PFSK-1 (cell line): Measurements from ENCODE around the gene UGT1A7.

Experiments used
- FOXP2 ChIP-seq: optimal IDR thresholded peaks from 2 replicates; pipeline ENCODE3; 2011; ENCODE audit warnings: borderline replicate concordance, control low read depth, inconsistent platforms; ENCODE audit not compliant: insufficient read depth; ENCODE audit errors: extremely low read length, extremely low read depth
- POLR2AphosphoS5 ChIP-seq: IDR thresholded peaks from 2 replicates; pipeline ENCODE4 v1.6.1; 2012; ENCODE audit warnings: low read depth, mild to moderate bottlenecking, control low read depth, low read length, moderate library complexity
- SIN3A ChIP-seq: IDR thresholded peaks from 2 replicates; pipeline ENCODE4 v1.6.1; 2012; ENCODE audit warnings: mild to moderate bottlenecking, low read length, moderate library complexity, borderline replicate concordance; ENCODE audit not compliant: insufficient read depth
- TAF1 ChIP-seq: IDR thresholded peaks from 2 replicates; pipeline ENCODE4 v1.6.1; 2012; ENCODE audit warnings: low read length, control low read depth, borderline replicate concordance; ENCODE audit not compliant: insufficient read depth
- TF ChIP-seq, protein P1 (sequence below), 2 experiments: IDR thresholded peaks; 2 replicates each; pipeline versions ENCODE4 v1.6.1 to v1.8.0; 2011 to 2012; ENCODE audit warnings: low read depth in 2 of 2, low read length in 2 of 2, control low read depth in 1 of 2, inconsistent platforms in 1 of 2, mild to moderate bottlenecking in 1 of 2, moderate library complexity in 1 of 2; ENCODE audit not compliant: insufficient read depth in 1 of 2

DNA sequence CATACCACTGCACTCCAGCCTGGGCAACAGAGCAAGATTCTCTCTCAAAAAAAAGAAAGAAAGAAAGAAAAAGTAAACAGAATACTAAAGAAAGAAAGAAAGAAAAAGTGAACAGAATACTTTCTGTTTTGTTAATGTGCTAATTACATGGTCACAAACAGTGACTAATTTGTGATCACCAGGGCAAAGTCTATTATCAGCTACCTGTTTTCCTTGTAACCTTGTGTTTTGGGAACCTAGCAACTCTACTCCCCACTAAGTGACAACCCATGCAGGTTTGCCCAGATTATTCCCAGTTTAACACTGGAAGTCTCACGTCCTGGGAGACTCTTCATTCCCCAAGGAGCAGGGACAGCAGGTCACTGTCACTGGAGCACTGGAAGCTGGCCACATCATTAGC, 26.7 kb upstream of the UGT1A7 start:
- TF ChIP-seq POLR2AphosphoS5 (no peak), TAF1 (no peak), SIN3A (no peak), FOXP2 (no peak)
- TF ChIP-seq, protein P1, sequence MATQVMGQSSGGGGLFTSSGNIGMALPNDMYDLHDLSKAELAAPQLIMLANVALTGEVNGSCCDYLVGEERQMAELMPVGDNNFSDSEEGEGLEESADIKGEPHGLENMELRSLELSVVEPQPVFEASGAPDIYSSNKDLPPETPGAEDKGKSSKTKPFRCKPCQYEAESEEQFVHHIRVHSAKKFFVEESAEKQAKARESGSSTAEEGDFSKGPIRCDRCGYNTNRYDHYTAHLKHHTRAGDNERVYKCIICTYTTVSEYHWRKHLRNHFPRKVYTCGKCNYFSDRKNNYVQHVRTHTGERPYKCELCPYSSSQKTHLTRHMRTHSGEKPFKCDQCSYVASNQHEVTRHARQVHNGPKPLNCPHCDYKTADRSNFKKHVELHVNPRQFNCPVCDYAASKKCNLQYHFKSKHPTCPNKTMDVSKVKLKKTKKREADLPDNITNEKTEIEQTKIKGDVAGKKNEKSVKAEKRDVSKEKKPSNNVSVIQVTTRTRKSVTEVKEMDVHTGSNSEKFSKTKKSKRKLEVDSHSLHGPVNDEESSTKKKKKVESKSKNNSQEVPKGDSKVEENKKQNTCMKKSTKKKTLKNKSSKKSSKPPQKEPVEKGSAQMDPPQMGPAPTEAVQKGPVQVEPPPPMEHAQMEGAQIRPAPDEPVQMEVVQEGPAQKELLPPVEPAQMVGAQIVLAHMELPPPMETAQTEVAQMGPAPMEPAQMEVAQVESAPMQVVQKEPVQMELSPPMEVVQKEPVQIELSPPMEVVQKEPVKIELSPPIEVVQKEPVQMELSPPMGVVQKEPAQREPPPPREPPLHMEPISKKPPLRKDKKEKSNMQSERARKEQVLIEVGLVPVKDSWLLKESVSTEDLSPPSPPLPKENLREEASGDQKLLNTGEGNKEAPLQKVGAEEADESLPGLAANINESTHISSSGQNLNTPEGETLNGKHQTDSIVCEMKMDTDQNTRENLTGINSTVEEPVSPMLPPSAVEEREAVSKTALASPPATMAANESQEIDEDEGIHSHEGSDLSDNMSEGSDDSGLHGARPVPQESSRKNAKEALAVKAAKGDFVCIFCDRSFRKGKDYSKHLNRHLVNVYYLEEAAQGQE (IDR thresholded peaks at IDR 0.05; ENCODE audit: insufficient read depth in 1 of 2, low read depth in 2 of 2, low read length in 2 of 2): no peak
